Lung (tissue), 12 donors: Measurements from ENCODE around the gene SP4. TPM values are rescaled to one million over a fixed set of nuclear protein-coding genes. Genes with fewer than 3 reads are reported as not detected.

Experiments
- ATAC-seq: fragments of 200-7000 bp; cut with Tn5 transposase; one replicate; pipeline ENCODE4 v1.9.1; 2020; ENCODE audit warnings: moderate number of reproducible peaks; ENCODE audit not compliant: insufficient read depth, low FRiP score
- DNase-seq, 3 donors: peaks; one replicate each; pipeline ENCODE4 v3.0.0-alpha.2; 2013 to 2017
- H3K27ac ChIP-seq, 2 donors: one replicate each; pipeline ENCODE4 v1.5.1; 2013; ENCODE audit warnings: mild to moderate bottlenecking in 2 of 2, moderate library complexity in 2 of 2, control low read depth in 1 of 2, inconsistent platforms in 1 of 2, low read depth in 1 of 2, low read length in 1 of 2
- H3K27me3 ChIP-seq, 3 donors: one replicate each; pipeline ENCODE4 v1.5.1; 2013; ENCODE audit warnings: low read length in 2 of 3; ENCODE audit not compliant: control insufficient read depth in 3 of 3, insufficient read depth in 3 of 3
- H3K36me3 ChIP-seq, 4 donors: one replicate each; pipeline ENCODE4 v1.5.1; 2013; ENCODE audit warnings: low read length in 4 of 4, mild to moderate bottlenecking in 1 of 4, moderate library complexity in 1 of 4; ENCODE audit not compliant: control insufficient read depth in 4 of 4, insufficient read depth in 4 of 4
- H3K4me1 ChIP-seq, 5 donors: one replicate each; pipeline ENCODE4 v1.5.1; 2013; ENCODE audit warnings: low read length in 5 of 5, mild to moderate bottlenecking in 2 of 5, moderate library complexity in 1 of 5; ENCODE audit not compliant: control insufficient read depth in 5 of 5, insufficient read depth in 5 of 5
- H3K4me3 ChIP-seq: one replicate; pipeline ENCODE4 v1.5.1; 2013; ENCODE audit warnings: mild to moderate bottlenecking, control low read depth, moderate library complexity
- H3K9ac ChIP-seq, 2 donors: one replicate each; pipeline ENCODE4 v1.5.1; 2013; ENCODE audit warnings: low read length in 2 of 2, control low read depth in 1 of 2; ENCODE audit not compliant: insufficient read depth in 1 of 2
- H3K9me3 ChIP-seq, 4 donors: one replicate each; pipeline ENCODE4 v1.5.1; 2013; ENCODE audit warnings: low read length in 3 of 4, mild to moderate bottlenecking in 1 of 4, moderate library complexity in 1 of 4; ENCODE audit not compliant: control insufficient read depth in 4 of 4, insufficient read depth in 3 of 4
- CTCF ChIP-seq: IDR thresholded peaks from 2 replicates; pipeline ENCODE4 v1.5.1; 2012; ENCODE audit warnings: mild to moderate bottlenecking; ENCODE audit errors: control extremely low read depth, extremely low read depth
- WGBS, 2 donors: extraction: QIAGEN DNeasy Blood & Tissue Kit; methylation state at CpG; one replicate each; pipeline ENCODE4 v1.1.7; 2013; 5-methylcytosine and 5-hydroxymethylcytosine counted together
- polyA plus RNA-seq, 2 donors: library from polyadenylated mRNA; stranded (reverse); fragments of 200-250 nt; gene quantifications; one replicate each; pipeline ENCODE4 v1.2.1, GENCODE V29; 2013
- total RNA-seq, 2 donors: library from RNA; depleted of rRNA in 1 of 2; stranded (reverse); fragments of >200 nt in 1 of 2; gene quantifications; one replicate each; pipeline ENCODE4 v1.2.1, GENCODE V29; 2014 to 2021
- donor health status: control.
- donor health status: control.
- donor health status: Bipolar disorder and iron deficiency.
- donor health status: healthy.
- donor health status: DM: yes; HTN: yes; CAD: no.

Gene SP4
- total and polyA plus RNA-seq, 4 donors = 1.5 to 16.6 (median 4.1) TPM

DNA sequence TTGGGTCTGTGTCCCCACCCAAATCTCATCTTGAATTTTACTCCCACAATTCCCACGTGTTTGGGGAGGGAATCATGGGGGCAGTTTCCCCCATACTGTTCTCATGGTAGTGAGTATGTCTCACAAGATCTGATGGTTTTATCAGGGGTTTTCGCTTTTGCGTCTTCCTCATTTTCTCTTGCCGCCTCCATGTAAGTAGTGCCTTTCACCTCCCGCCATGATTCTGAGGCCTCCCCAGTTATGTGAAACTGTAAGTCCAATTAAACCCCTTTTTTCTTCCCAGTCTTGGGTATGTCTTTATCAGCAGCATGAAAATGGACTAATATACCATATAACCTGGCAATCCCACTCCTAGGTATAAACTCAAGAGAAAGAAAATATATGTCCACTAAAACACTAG is 25.9 kb upstream of the SP4 start:
- TF ChIP-seq CTCF = no peak
- 87 to 91% methylated on average over 5 of the region's 5 CpGs for WGBS, 2 donors

GRCh38 chr7:21407796-21408480 is 19.9 kb upstream of the SP4 start:
- WGBS, 2 donors = 83 to 87% methylated on average over 4 of the region's 4 CpGs
- Histone ChIP-seq H3K36me3 (no peaks in the 10 kb centered on the region), H3K9me3 (no peaks in the 10 kb centered on the region), H3K4me1 (peaks cover 0 to under 1% (median 0%) of the 10 kb centered on the region in 5 donors), H3K27ac (no peak overlapping the region), H3K4me3 (no peak overlapping the region), H3K9ac (no peak overlapping the region), H3K27me3 (no peaks in the 10 kb centered on the region)
- TF ChIP-seq CTCF = no peak
- ATAC-seq (no peak), DNase-seq (no peak)

More for the DNA sequence above, 25.9 kb upstream of the SP4 start:
- Histone ChIP-seq H3K27ac (no peak overlapping the region), H3K9me3 (peaks cover 0 to 2% (median 0%) of the 10 kb centered on the region in 4 donors), H3K4me3 (no peak overlapping the region), H3K27me3 (no peaks in the 10 kb centered on the region), H3K36me3 (no peaks in the 10 kb centered on the region), H3K4me1 (no peaks in the 10 kb centered on the region), H3K9ac (no peak overlapping the region)
- DNase-seq (no peak), ATAC-seq (no peak)

- Histone ChIP-seq H3K4me3 (no peak overlapping the region), H3K4me1 (peaks cover 0 to 2% (median 0%) of the 10 kb centered on the region in 5 donors), H3K36me3 (no peaks in the 10 kb centered on the region), H3K9me3 (no peaks in the 10 kb centered on the region), H3K27me3 (peaks cover 0 to 1% (median 0%) of the 10 kb centered on the region in 3 donors), H3K27ac (no peak overlapping the region), H3K9ac (no peak overlapping the region)
- no peak for TF ChIP-seq CTCF
- whole genome bisulfite sequencing, 2 donors = 81 to 82% methylated on average over 3 of the region's 3 CpGs
- DNase-seq (no peak), ATAC-seq (no peak)
Observed at GRCh38 chr7:21408481-21408820, 19.4 kb upstream of the SP4 start.

GRCh38 chr7:21412410-21412851 is 15.5 kb upstream of the SP4 start:
- Histone ChIP-seq H3K9me3 (no peaks in the 10 kb centered on the region), H3K27me3 (peaks cover 0 to 3% (median 0%) of the 10 kb centered on the region in 3 donors), H3K36me3 (no peaks in the 10 kb centered on the region), H3K4me1 (peaks cover 0 to 2% (median 0%) of the 10 kb centered on the region in 5 donors), H3K9ac (no peak overlapping the region), H3K27ac (no peak overlapping the region), H3K4me3 (no peak overlapping the region)
- ATAC-seq = no peak
- no peak for TF ChIP-seq CTCF
- no peak for DNase-seq
- 58 to 91% methylated on average over 1 of the region's 1 CpG for WGBS, 2 donors
